ENCODE measurements around the gene CAPNS2.

GRCh38 chr16:55605754-55606336 is 39.4 kb downstream of the CAPNS2 start:
- TF ChIP-seq GATA2 (IDR thresholded peaks at IDR 0.05; ENCODE audit: low read depth, low read length) (no peak), GATA3 (IDR thresholded peaks at IDR 0.05; ENCODE audit: low read depth, low read length) (no peak)

All from SH-SY5Y (cell line).